ENCODE data around the gene PEX7. TPM values are rescaled to one million over a fixed set of nuclear protein-coding genes. Genes with fewer than 3 reads are reported as not detected.

Gene PEX7
- total and polyA plus RNA-seq, 2 of the 8 experiments (the other 6 are each of a cell fraction or from before 2014, with no cell fraction given) = 6.4 to 11.0 TPM

DNA sequence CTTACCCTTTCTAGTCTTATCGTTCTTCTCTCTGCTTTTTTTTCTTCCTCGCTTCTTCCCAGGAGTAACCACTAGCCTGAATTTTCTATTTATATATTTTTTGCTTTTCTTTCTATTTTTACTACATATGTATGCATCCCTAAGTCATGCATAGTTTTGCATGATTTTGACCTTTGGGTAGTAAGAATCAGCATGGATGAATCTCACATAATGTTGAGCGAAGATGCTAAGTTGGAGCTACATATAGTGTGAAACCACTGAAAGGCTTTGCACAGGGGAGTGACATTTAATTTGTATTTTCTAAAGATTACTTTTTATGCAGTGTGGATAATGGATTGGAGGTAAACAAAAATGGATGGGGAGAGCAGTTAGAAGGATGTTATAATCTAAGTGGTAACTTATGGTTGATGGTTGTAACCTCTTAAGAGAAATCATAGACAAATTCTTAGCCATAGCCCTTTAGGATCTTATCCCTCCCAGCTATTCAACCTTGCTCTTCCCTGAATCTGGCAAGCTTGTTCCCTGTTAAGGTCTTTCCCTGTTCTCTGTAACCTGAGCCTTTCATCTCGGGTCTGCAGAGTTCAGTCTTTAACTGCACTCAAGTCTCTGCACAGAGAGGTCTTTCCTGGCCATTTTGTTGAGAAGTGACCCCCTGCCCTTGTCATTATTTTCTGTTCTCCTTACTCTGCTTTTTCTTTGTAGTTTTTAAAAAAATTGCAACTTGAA lies 18.0 kb downstream of the PEX7 start (continued):
- TF ChIP-seq POLR2AphosphoS5 (IDR thresholded peaks at IDR 0.05; ENCODE audit: low read depth, low read length) = no peak
- TF ChIP-seq, protein P1, sequence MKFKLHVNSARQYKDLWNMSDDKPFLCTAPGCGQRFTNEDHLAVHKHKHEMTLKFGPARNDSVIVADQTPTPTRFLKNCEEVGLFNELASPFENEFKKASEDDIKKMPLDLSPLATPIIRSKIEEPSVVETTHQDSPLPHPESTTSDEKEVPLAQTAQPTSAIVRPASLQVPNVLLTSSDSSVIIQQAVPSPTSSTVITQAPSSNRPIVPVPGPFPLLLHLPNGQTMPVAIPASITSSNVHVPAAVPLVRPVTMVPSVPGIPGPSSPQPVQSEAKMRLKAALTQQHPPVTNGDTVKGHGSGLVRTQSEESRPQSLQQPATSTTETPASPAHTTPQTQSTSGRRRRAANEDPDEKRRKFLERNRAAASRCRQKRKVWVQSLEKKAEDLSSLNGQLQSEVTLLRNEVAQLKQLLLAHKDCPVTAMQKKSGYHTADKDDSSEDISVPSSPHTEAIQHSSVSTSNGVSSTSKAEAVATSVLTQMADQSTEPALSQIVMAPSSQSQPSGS (IDR thresholded peaks at IDR 0.05; ENCODE audit: low read length) = no peak
- TF ChIP-seq RBBP5 (IDR thresholded peaks at IDR 0.05; ENCODE audit: borderline replicate concordance, low read depth, low read length) = no peak
- no peak for TF ChIP-seq CBX8 (IDR thresholded peaks at IDR 0.05; ENCODE audit: borderline replicate concordance, low read depth, low read length)
- TF ChIP-seq MAFK (IDR thresholded peaks at IDR 0.05; ENCODE audit: low read depth, low read length) = no peak
- TF ChIP-seq RNF2 (IDR thresholded peaks at IDR 0.05; ENCODE audit: borderline replicate concordance, low read depth, low read length, missing control alignments, poor library complexity, severe bottlenecking) = no peak
- TF ChIP-seq ZNF274 (IDR thresholded peaks at IDR 0.05; ENCODE audit: borderline replicate concordance, extremely low read depth, low read length) = no peak
- TF ChIP-seq JUND (IDR thresholded peaks at IDR 0.05; ENCODE audit: low read length) = no peak

Data from H1 (cell line).